Stimulated activated naive CD8-positive, alpha-beta T cell treated with anti-CD3 and anti-CD28 coated beads, Interleukin-15, amount 100 ng/mL, for 72 hours (primary cell): ENCODE measurements around the gene PCNX3.
A peak's percentile ranks its signal among the peaks of the same experiment; 100 is the strongest.

ENCODE experiments used
- ATAC-seq: fragments of 150-1000 bp; cut with Tn5 transposase; 2 replicates; pipeline ENCODE4 v1.10.0; 2021; ENCODE audit warnings: mild to moderate bottlenecking, moderate library complexity
- DNase-seq, 2 donors: peaks; one replicate each; pipeline ENCODE4 v3.0.0; 2021 to 2022
- H3K27ac Mint-ChIP-seq, 2 donors: one replicate each; pipeline ENCODE4 v1.8.0; 2022; ENCODE audit warnings: mild to moderate bottlenecking in 2 of 2, mixed read lengths in 2 of 2, moderate library complexity in 2 of 2
- H3K27me3 Mint-ChIP-seq: one replicate; pipeline ENCODE4 v1.8.0; 2022; ENCODE audit warnings: mixed read lengths
- H3K4me1 Mint-ChIP-seq: one replicate; pipeline ENCODE4 v1.8.0; 2022; ENCODE audit warnings: mild to moderate bottlenecking, mixed read lengths
- H3K4me3 Mint-ChIP-seq, 2 donors: one replicate each; pipeline ENCODE4 v1.8.0; 2022; ENCODE audit warnings: mild to moderate bottlenecking in 2 of 2, mixed read lengths in 2 of 2, moderate library complexity in 1 of 2
- H3K9me3 Mint-ChIP-seq, 2 donors: one replicate each; pipeline ENCODE4 v1.8.0; 2022; ENCODE audit warnings: mixed read lengths in 2 of 2

The PCNX3 gene

GRCh38 chr11:65619281-65619928, 3.8 kb downstream of the PCNX3 start:
- H3K4me3 Mint-ChIP-seq: peak overlapping the region in 1 of 2 donors; percentile 5
- H3K27me3 Mint-ChIP-seq: no peaks in the 10 kb centered on the region
- H3K4me1 Mint-ChIP-seq: peaks cover 49% of the 10 kb centered on the region
- H3K27ac Mint-ChIP-seq: no peak overlapping the region
- no peak for ATAC-seq
- DNase-seq: no peak
- no peaks in the 10 kb centered on the region for H3K9me3 Mint-ChIP-seq

GRCh38 chr11:65620666-65621065, 5.1 kb downstream of the PCNX3 start:
- no peaks in the 10 kb centered on the region for H3K9me3 Mint-ChIP-seq
- no peak overlapping the region for H3K27ac Mint-ChIP-seq
- H3K27me3 Mint-ChIP-seq: no peaks in the 10 kb centered on the region
- H3K4me1 Mint-ChIP-seq: peaks cover 55% of the 10 kb centered on the region
- ATAC-seq: no peak
- no peak overlapping the region for H3K4me3 Mint-ChIP-seq
- no peak for DNase-seq

- ATAC-seq (no peak), DNase-seq (no peak)
- Mint-ChIP-seq H3K9me3 (no peaks in the 10 kb centered on the region), H3K4me3 (no peak overlapping the region), H3K4me1 (peaks cover 60% of the 10 kb centered on the region), H3K27me3 (no peaks in the 10 kb centered on the region), H3K27ac (no peak overlapping the region)
Observed at GRCh38 chr11:65621460-65621859, 5.9 kb downstream of the PCNX3 start.

GRCh38 chr11:65622011-65622410, 6.4 kb downstream of the PCNX3 start:
- ATAC-seq: no peak
- no peak overlapping the region for H3K4me3 Mint-ChIP-seq
- no peaks in the 10 kb centered on the region for H3K9me3 Mint-ChIP-seq
- no peaks in the 10 kb centered on the region for H3K27me3 Mint-ChIP-seq
- no peak overlapping the region for H3K27ac Mint-ChIP-seq
- DNase-seq: no peak
- peaks cover 55% of the 10 kb centered on the region for H3K4me1 Mint-ChIP-seq

GRCh38 chr11:65623177-65623576, 7.6 kb downstream of the PCNX3 start:
- no peak overlapping the region for H3K4me3 Mint-ChIP-seq
- no peak for DNase-seq
- no peak for ATAC-seq
- no peaks in the 10 kb centered on the region for H3K9me3 Mint-ChIP-seq
- peaks cover 43% of the 10 kb centered on the region for H3K4me1 Mint-ChIP-seq
- no peaks in the 10 kb centered on the region for H3K27me3 Mint-ChIP-seq
- H3K27ac Mint-ChIP-seq: peak overlapping the region in 1 of 2 donors; percentile 49

GRCh38 chr11:65623852-65624616, 8.5 kb downstream of the PCNX3 start:
- peaks cover 34% of the 10 kb centered on the region for H3K4me1 Mint-ChIP-seq
- no peaks in the 10 kb centered on the region for H3K9me3 Mint-ChIP-seq
- DNase-seq (no peak), ATAC-seq (peak; percentile 19)
- H3K4me3 Mint-ChIP-seq: no peak overlapping the region
- no peaks in the 10 kb centered on the region for H3K27me3 Mint-ChIP-seq
- H3K27ac Mint-ChIP-seq: no peak overlapping the region

- H3K9me3 Mint-ChIP-seq: no peaks in the 10 kb centered on the region
Observed at GRCh38 chr11:65624931-65625627, 9.5 kb downstream of the PCNX3 start.

GRCh38 chr11:65625628-65626342, 10.2 kb downstream of the PCNX3 start:
- H3K27ac Mint-ChIP-seq: peak overlapping the region in 1 of 2 donors; percentile 64
- ATAC-seq (peak; percentile 81), DNase-seq (peak; percentile 56)
- no peaks in the 10 kb centered on the region for H3K27me3 Mint-ChIP-seq
- H3K9me3 Mint-ChIP-seq: no peaks in the 10 kb centered on the region
- H3K4me1 Mint-ChIP-seq: peaks cover 28% of the 10 kb centered on the region
- no peak overlapping the region for H3K4me3 Mint-ChIP-seq

More at GRCh38 chr11:65624931-65625627, 9.5 kb downstream of the PCNX3 start:
- peak overlapping the region in 1 of 2 donors; percentile 37 for H3K27ac Mint-ChIP-seq
- DNase-seq (no peak), ATAC-seq (no peak)
- peaks cover 28% of the 10 kb centered on the region for H3K4me1 Mint-ChIP-seq
- H3K27me3 Mint-ChIP-seq: no peaks in the 10 kb centered on the region
- H3K4me3 Mint-ChIP-seq: no peak overlapping the region

- ATAC-seq (no peak), DNase-seq (no peak)
- Mint-ChIP-seq H3K27ac (peak overlapping the region in 1 of 2 donors; percentile 22), H3K27me3 (no peaks in the 10 kb centered on the region), H3K4me3 (no peak overlapping the region), H3K9me3 (no peaks in the 10 kb centered on the region), H3K4me1 (peaks cover 15% of the 10 kb centered on the region)
Observed at GRCh38 chr11:65627202-65627601, 11.6 kb downstream of the PCNX3 start.

- ATAC-seq (no peak), DNase-seq (no peak)
- no peak overlapping the region for H3K27ac Mint-ChIP-seq
- no peaks in the 10 kb centered on the region for H3K27me3 Mint-ChIP-seq
- no peaks in the 10 kb centered on the region for H3K9me3 Mint-ChIP-seq
- H3K4me3 Mint-ChIP-seq: no peak overlapping the region
- peaks cover 28% of the 10 kb centered on the region for H3K4me1 Mint-ChIP-seq
Observed at GRCh38 chr11:65629579-65629978, 14.0 kb downstream of the PCNX3 start.

- ATAC-seq: no peak
- H3K27me3 Mint-ChIP-seq: no peaks in the 10 kb centered on the region
- peaks cover 27% of the 10 kb centered on the region for H3K4me1 Mint-ChIP-seq
- H3K4me3 Mint-ChIP-seq: no peak overlapping the region
- H3K27ac Mint-ChIP-seq: no peak overlapping the region
- H3K9me3 Mint-ChIP-seq: no peaks in the 10 kb centered on the region
- DNase-seq: no peak
Observed at GRCh38 chr11:65630215-65630614, 14.6 kb downstream of the PCNX3 start.

- Mint-ChIP-seq H3K4me1 (peaks cover 37% of the 10 kb centered on the region), H3K27ac (peak overlapping the region in 1 of 2 donors; percentile 84), H3K4me3 (no peak overlapping the region), H3K9me3 (no peaks in the 10 kb centered on the region), H3K27me3 (no peaks in the 10 kb centered on the region)
- DNase-seq: no peak
- no peak for ATAC-seq
Observed at GRCh38 chr11:65633390-65634108, 18.0 kb downstream of the PCNX3 start.

- Mint-ChIP-seq H3K4me3 (no peak overlapping the region), H3K27me3 (no peaks in the 10 kb centered on the region), H3K9me3 (no peaks in the 10 kb centered on the region), H3K27ac (peak overlapping the region; percentile 69 to 84), H3K4me1 (peaks cover 42% of the 10 kb centered on the region)
- no peak for ATAC-seq
- DNase-seq: no peak
Observed at GRCh38 chr11:65634109-65634436, 18.5 kb downstream of the PCNX3 start.

- ATAC-seq: no peak
- Mint-ChIP-seq H3K4me3 (no peak overlapping the region), H3K4me1 (peaks cover 46% of the 10 kb centered on the region), H3K27ac (peak overlapping the region in 1 of 2 donors; percentile 69), H3K9me3 (no peaks in the 10 kb centered on the region), H3K27me3 (no peaks in the 10 kb centered on the region)
- DNase-seq: no peak
Observed at GRCh38 chr11:65634440-65634839, 18.9 kb downstream of the PCNX3 start.
